IMR-90 (cell line): ENCODE data around the gene IYD. TPM values are rescaled to one million over a fixed set of nuclear protein-coding genes. Genes with fewer than 3 reads are reported as not detected.

Experiments used
- ATAC-seq: fragments of 200-7000 bp; cut with Tn5 transposase; 2 replicates; pipeline ENCODE4 v1.9.1; 2020; ENCODE audit warnings: low read depth, mild to moderate bottlenecking, moderate library complexity
- BruUV-seq: library from RNA; stranded (reverse); fragments of 400-500 nt; replicated peaks from 2 replicates; lab custom pipeline; 2021; lab: Mats Ljungman, UMichigan
- CTCF ChIA-PET: fragments of 300-600 bp; formaldehyde crosslinking; extraction: SDS; loops from one replicate; lab custom pipeline; 2021; ENCODE audit warnings: antibody characterized with exemption; lab: Yijun Ruan, JAX
- POLR2A ChIA-PET: fragments of 300-600 bp; sonication (Branson Sonifier 250); formaldehyde crosslinking; loops from one replicate; lab custom pipeline; 2022; ENCODE audit warnings: antibody characterized with exemption; ENCODE audit not compliant: unreplicated experiment; lab: Charles Lee
- DNase-seq: peaks from one replicate; pipeline ENCODE4 v3.0.0; 2013
- H2AFZ ChIP-seq: replicated peaks from 2 replicates; pipeline ENCODE3; 2013; ENCODE audit warnings: low read length, mild to moderate bottlenecking; ENCODE audit not compliant: poor library complexity
- H2AK5ac ChIP-seq: 2 replicates; pipeline ENCODE4 v1.6.1; 2013; ENCODE audit warnings: low read depth, low read length, inconsistent platforms
- H2AK9ac ChIP-seq: replicated peaks from 2 replicates; pipeline ENCODE3; 2013; ENCODE audit warnings: mild to moderate bottlenecking, low read depth, low read length, moderate library complexity; ENCODE audit not compliant: poor library complexity
- H2BK120ac ChIP-seq: 2 replicates; pipeline ENCODE4 v1.6.1; 2013; ENCODE audit warnings: low read depth, low read length, inconsistent platforms
- H2BK15ac ChIP-seq: 3 replicates; pipeline ENCODE4 v1.6.1; 2013; ENCODE audit warnings: low read depth, low read length, inconsistent platforms
- H2BK20ac ChIP-seq: 2 replicates; pipeline ENCODE4 v1.6.1; 2013; ENCODE audit warnings: low read depth, mild to moderate bottlenecking, inconsistent platforms, low read length, moderate library complexity
- H2BK5ac ChIP-seq: 2 replicates; pipeline ENCODE4 v1.6.1; 2013; ENCODE audit warnings: mild to moderate bottlenecking, low read depth, low read length, inconsistent platforms; ENCODE audit not compliant: poor library complexity, severe bottlenecking
- H3K14ac ChIP-seq: replicated peaks from 2 replicates; pipeline ENCODE4 v1.6.1; 2013; ENCODE audit warnings: low read depth, low read length, inconsistent platforms
- H3K18ac ChIP-seq: 2 replicates; pipeline ENCODE4 v1.6.1; 2013; ENCODE audit warnings: low read depth, low read length, control low read depth
- H3K23ac ChIP-seq: 2 replicates; pipeline ENCODE4 v1.6.1; 2013; ENCODE audit warnings: low read depth, low read length, inconsistent platforms
- H3K27ac ChIP-seq: 2 replicates; pipeline ENCODE4 v1.5.1; 2013; ENCODE audit warnings: mild to moderate bottlenecking, control low read depth, low read length; ENCODE audit not compliant: insufficient read depth
- H3K27me3 ChIP-seq: 2 replicates; pipeline ENCODE4 v1.6.1; 2013; ENCODE audit warnings: low read length; ENCODE audit not compliant: control insufficient read depth, insufficient read depth
- H3K36me3 ChIP-seq: 2 replicates; pipeline ENCODE4 v1.6.1; 2013; ENCODE audit warnings: low read length, mixed read lengths; ENCODE audit not compliant: control insufficient read depth, insufficient read depth
- H3K4ac ChIP-seq: 2 replicates; pipeline ENCODE4 v1.6.1; 2013; ENCODE audit warnings: low read depth, low read length, inconsistent platforms
- H3K4me1 ChIP-seq: 2 replicates; pipeline ENCODE4 v1.6.1; 2013; ENCODE audit warnings: low read length, mixed read lengths; ENCODE audit not compliant: control insufficient read depth, insufficient read depth
- H3K4me2 ChIP-seq: 2 replicates; pipeline ENCODE4 v1.6.1; 2013; ENCODE audit warnings: low read depth, mild to moderate bottlenecking, control low read depth, low read length, moderate library complexity
- H3K4me3 ChIP-seq: 2 replicates; pipeline ENCODE4 v1.5.1; 2013; ENCODE audit warnings: low read depth, mild to moderate bottlenecking, control low read depth, low read length, moderate library complexity; ENCODE audit not compliant: insufficient read depth
- H3K56ac ChIP-seq: 2 replicates; pipeline ENCODE4 v1.6.1; 2013; ENCODE audit warnings: low read length, inconsistent platforms; ENCODE audit not compliant: insufficient read depth; ENCODE audit errors: extremely low read depth
- H3K79me1 ChIP-seq, 2 experiments: 2 replicates each; pipeline ENCODE4 v1.6.1; 2013; ENCODE audit warnings: low read length in 2 of 2, inconsistent platforms in 1 of 2, low read depth in 1 of 2
- H3K9ac ChIP-seq: 2 replicates; pipeline ENCODE4 v1.6.1; 2013; ENCODE audit warnings: low read depth, low read length, control low read depth
- H3K9me1 ChIP-seq: 2 replicates; pipeline ENCODE4 v1.6.1; 2013; ENCODE audit warnings: low read length, inconsistent platforms; ENCODE audit not compliant: insufficient read depth
- H3K9me3 ChIP-seq: 2 replicates; pipeline ENCODE4 v1.6.1; 2013; ENCODE audit warnings: low read length; ENCODE audit not compliant: control insufficient read depth, insufficient read depth
- H4K20me1 ChIP-seq: 2 replicates; pipeline ENCODE4 v1.6.1; 2013; ENCODE audit warnings: low read length, inconsistent platforms; ENCODE audit not compliant: insufficient read depth
- H4K5ac ChIP-seq: 2 replicates; pipeline ENCODE4 v1.6.1; 2013; ENCODE audit warnings: mild to moderate bottlenecking, low read depth, low read length, control low read depth
- H4K8ac ChIP-seq, 2 experiments: 2 replicates each; pipeline ENCODE4 v1.6.1; 2013; ENCODE audit warnings: low read depth in 2 of 2, low read length in 2 of 2, control low read depth in 1 of 2, inconsistent platforms in 1 of 2
- H4K91ac ChIP-seq: 2 replicates; pipeline ENCODE4 v1.6.1; 2013; ENCODE audit warnings: low read depth, low read length, inconsistent platforms; ENCODE audit not compliant: insufficient read depth
- BHLHE40 ChIP-seq: fragments of 150-350 bp; IDR thresholded peaks from 2 replicates; pipeline ENCODE4 v1.6.1; 2016; ENCODE audit warnings: mild to moderate bottlenecking, low read depth, low read length
- CEBPB ChIP-seq: IDR thresholded peaks from 2 replicates; pipeline ENCODE4 v1.6.1; 2012; ENCODE audit warnings: low read depth, low read length, improper control_type of control experiment
- CHD1 ChIP-seq: IDR thresholded peaks from 2 replicates; pipeline ENCODE4 v1.6.1; 2012; ENCODE audit warnings: low read depth, low read length, improper control_type of control experiment
- MAFK ChIP-seq: IDR thresholded peaks from 2 replicates; pipeline ENCODE4 v1.6.1; 2012; ENCODE audit warnings: low read depth, low read length, improper control_type of control experiment
- MAZ ChIP-seq: IDR thresholded peaks from 2 replicates; pipeline ENCODE4 v1.6.1; 2012; ENCODE audit warnings: low read depth, mild to moderate bottlenecking, low read length, improper control_type of control experiment, moderate library complexity, borderline replicate concordance
- MXI1 ChIP-seq: IDR thresholded peaks from 2 replicates; pipeline ENCODE4 v1.6.1; 2012; ENCODE audit warnings: low read depth, mild to moderate bottlenecking, low read length, moderate library complexity, borderline replicate concordance
- NFE2L2 ChIP-seq: fragments of 150-350 bp; IDR thresholded peaks from 2 replicates; pipeline ENCODE4 v1.6.1; 2016; ENCODE audit warnings: low read depth, mild to moderate bottlenecking, low read length
- POLR2A ChIP-seq: IDR thresholded peaks from 2 replicates; pipeline ENCODE4 v1.6.1; 2012; ENCODE audit warnings: mild to moderate bottlenecking, low read depth, low read length
- RAD21 ChIP-seq: IDR thresholded peaks from 2 replicates; pipeline ENCODE4 v1.6.1; 2012; ENCODE audit warnings: low read length, improper control_type of control experiment
- RCOR1 ChIP-seq: IDR thresholded peaks from 2 replicates; pipeline ENCODE4 v1.6.1; 2012; ENCODE audit warnings: mild to moderate bottlenecking, low read length, improper control_type of control experiment; ENCODE audit not compliant: insufficient replicate concordance
- RFX5 ChIP-seq: IDR thresholded peaks from 2 replicates; pipeline ENCODE4 v1.8.0; 2012; ENCODE audit warnings: low read depth, mild to moderate bottlenecking, low read length, moderate library complexity
- SMC3 ChIP-seq: fragments of 150-350 bp; IDR thresholded peaks from 2 replicates; pipeline ENCODE4 v1.6.1; 2016; ENCODE audit warnings: low read depth, mild to moderate bottlenecking, antibody characterized with exemption, low read length, moderate library complexity
- WGBS, 2 experiments: methylation state at CpG; one replicate each; pipeline versions ENCODE4 v1.1.5 to v1.1.7; 2013; ENCODE audit warnings: missing lambda C conversion rate in 2 of 2; ENCODE audit not compliant: insufficient read length in 1 of 2; ENCODE audit errors: extremely low coverage in 2 of 2; 5-methylcytosine and 5-hydroxymethylcytosine counted together
- dilution Hi-C: fragments of 300-500 bp; cut with HindIII; formaldehyde crosslinking; loops from one replicate; pipeline ENCODE4 v1.14.3; 2018; ENCODE audit warnings: low sequenced_read_pairs; ENCODE audit not compliant: unreplicated experiment
- in situ Hi-C: fragments of 300-500 bp; cut with MboI; formaldehyde crosslinking; loops from 3 replicates; pipeline ENCODE4 v1.14.3; 2019; ENCODE audit warnings: low sequenced_read_pairs, inconsistent platforms, mixed read lengths
- intact Hi-C: fragments of 100-400 bp; cut with micrococcal nuclease; formaldehyde crosslinking; loops from 2 replicates; pipeline ENCODE4 v1.10.0; 2022
- polyA plus RNA-seq, 3 experiments: library from polyadenylated mRNA; depleted of rRNA; stranded (reverse); fragments of >200 nt; gene quantifications; 2 replicates each; pipeline ENCODE4 v1.2.3, GENCODE V29; 2012; ENCODE audit warnings: low replicate concordance in 1 of 3
- total RNA-seq: library from RNA; depleted of rRNA; stranded (reverse); fragments of >200 nt; gene quantifications from 2 replicates; pipeline ENCODE4 v1.2.3, GENCODE V29; 2012
- TF ChIP-seq, protein P1 (sequence below): conservative IDR thresholded peaks from 2 replicates; pipeline ENCODE4 v1.5.1; 2012; ENCODE audit warnings: mild to moderate bottlenecking, low read depth, low read length, improper control_type of control experiment
- TF ChIP-seq, protein P2 (sequence below): fragments of 150-350 bp; IDR thresholded peaks from 2 replicates; pipeline ENCODE4 v1.6.1; 2017; ENCODE audit warnings: mild to moderate bottlenecking, antibody characterized with exemption, low read length, low read depth
- TF ChIP-seq, protein P3 (sequence below): fragments of 150-350 bp; IDR thresholded peaks from 2 replicates; pipeline ENCODE4 v1.6.1; 2016; ENCODE audit warnings: low read depth, mild to moderate bottlenecking, low read length, moderate library complexity, borderline replicate concordance

Gene IYD
- total and polyA plus RNA-seq, 2 of the 4 experiments (the other 2 are of a cell fraction) = not detected

DNA sequence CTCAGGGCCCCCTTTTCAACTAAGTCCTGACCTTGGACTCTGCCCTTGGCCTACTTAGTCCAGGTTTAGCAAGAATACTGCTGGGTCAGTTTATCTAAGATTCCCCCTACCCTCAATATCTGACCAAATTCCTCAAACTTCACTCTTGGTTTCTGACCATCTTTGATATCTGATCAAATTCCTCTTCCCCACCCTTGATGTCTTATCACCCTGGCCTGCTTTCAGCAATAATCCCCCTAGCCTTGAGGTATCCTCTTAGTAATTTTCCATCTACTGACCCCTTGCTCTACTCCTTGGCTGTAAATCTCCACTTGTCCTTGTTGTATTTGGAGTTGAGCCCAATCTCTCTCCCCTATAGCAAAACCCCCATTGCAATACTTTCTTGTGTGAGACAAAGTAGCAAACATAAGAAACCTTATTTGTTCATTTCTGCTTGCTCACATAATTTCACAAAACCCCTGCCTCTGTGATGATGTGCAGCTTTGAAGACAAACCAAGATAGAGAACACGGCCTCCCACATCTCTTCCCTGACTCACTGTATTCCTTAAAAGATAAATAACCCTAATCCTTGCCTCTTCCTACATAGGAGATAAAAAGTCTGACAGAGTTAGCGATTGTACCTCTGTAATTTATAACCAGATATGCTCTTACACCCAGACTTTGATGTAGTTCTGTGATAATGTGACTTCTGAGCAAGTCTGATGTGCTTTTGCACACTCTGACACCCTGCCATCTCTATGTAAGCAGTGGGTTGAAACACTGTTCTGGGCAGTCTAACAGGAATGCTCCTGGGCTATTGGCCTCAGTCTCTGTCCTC is 13.8 kb upstream of the IYD start:
- no TSS peak for BruUV-seq
- intact Hi-C loops = loop anchor here (1.0 kb wide), 1 partner anchor 25 kb away; no protein-coding TSS in a partner anchor
- no peak overlapping the region for H2BK5ac ChIP-seq
- ChIA-PET CTCF (no interaction called here), POLR2A (no interaction called here)
- H3K79me1 ChIP-seq = no peaks in the 10 kb centered on the region
- H3K4ac ChIP-seq = no peak overlapping the region
- H4K91ac ChIP-seq = no peak overlapping the region
- TF ChIP-seq MAZ (no peak), SMC3 (no peak), RAD21 (no peak), NFE2L2 (no peak), RFX5 (no peak), RCOR1 (no peak), MXI1 (no peak), CHD1 (no peak), POLR2A (no peak), BHLHE40 (no peak), MAFK (no peak), CEBPB (no peak)
- TF ChIP-seq, protein P1, sequence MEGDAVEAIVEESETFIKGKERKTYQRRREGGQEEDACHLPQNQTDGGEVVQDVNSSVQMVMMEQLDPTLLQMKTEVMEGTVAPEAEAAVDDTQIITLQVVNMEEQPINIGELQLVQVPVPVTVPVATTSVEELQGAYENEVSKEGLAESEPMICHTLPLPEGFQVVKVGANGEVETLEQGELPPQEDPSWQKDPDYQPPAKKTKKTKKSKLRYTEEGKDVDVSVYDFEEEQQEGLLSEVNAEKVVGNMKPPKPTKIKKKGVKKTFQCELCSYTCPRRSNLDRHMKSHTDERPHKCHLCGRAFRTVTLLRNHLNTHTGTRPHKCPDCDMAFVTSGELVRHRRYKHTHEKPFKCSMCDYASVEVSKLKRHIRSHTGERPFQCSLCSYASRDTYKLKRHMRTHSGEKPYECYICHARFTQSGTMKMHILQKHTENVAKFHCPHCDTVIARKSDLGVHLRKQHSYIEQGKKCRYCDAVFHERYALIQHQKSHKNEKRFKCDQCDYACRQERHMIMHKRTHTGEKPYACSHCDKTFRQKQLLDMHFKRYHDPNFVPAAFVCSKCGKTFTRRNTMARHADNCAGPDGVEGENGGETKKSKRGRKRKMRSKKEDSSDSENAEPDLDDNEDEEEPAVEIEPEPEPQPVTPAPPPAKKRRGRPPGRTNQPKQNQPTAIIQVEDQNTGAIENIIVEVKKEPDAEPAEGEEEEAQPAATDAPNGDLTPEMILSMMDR = no peak
- TF ChIP-seq, protein P2, sequence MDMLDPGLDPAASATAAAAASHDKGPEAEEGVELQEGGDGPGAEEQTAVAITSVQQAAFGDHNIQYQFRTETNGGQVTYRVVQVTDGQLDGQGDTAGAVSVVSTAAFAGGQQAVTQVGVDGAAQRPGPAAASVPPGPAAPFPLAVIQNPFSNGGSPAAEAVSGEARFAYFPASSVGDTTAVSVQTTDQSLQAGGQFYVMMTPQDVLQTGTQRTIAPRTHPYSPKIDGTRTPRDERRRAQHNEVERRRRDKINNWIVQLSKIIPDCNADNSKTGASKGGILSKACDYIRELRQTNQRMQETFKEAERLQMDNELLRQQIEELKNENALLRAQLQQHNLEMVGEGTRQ = no peak
- TF ChIP-seq, protein P3, sequence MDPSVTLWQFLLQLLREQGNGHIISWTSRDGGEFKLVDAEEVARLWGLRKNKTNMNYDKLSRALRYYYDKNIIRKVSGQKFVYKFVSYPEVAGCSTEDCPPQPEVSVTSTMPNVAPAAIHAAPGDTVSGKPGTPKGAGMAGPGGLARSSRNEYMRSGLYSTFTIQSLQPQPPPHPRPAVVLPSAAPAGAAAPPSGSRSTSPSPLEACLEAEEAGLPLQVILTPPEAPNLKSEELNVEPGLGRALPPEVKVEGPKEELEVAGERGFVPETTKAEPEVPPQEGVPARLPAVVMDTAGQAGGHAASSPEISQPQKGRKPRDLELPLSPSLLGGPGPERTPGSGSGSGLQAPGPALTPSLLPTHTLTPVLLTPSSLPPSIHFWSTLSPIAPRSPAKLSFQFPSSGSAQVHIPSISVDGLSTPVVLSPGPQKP = no peak
- no peak overlapping the region for H3K56ac ChIP-seq
- H3K14ac ChIP-seq = no peak overlapping the region
- no peak overlapping the region for H2AK5ac ChIP-seq
- no peak overlapping the region for H4K5ac ChIP-seq
- no CpG with 5 or more reads among the region's 2 CpGs for WGBS, 2 experiments
- H2AK9ac ChIP-seq = no peak overlapping the region
- H3K18ac ChIP-seq = no peak overlapping the region
- H3K4me2 ChIP-seq = no peak overlapping the region
- H3K4me1 ChIP-seq = no peaks in the 10 kb centered on the region; the same call in 1 of the 2 replicates
- H2AFZ ChIP-seq = no peak overlapping the region
- no peaks in the 10 kb centered on the region for H3K9me1 ChIP-seq
- in situ Hi-C loops = no loop called here
- H3K36me3 ChIP-seq = no peaks in the 10 kb centered on the region
- no peaks in the 10 kb centered on the region for H4K20me1 ChIP-seq
- H3K27me3 ChIP-seq = no peaks in the 10 kb centered on the region
- DNase-seq = peak; percentile 6
- no peaks in the 10 kb centered on the region for H3K9me3 ChIP-seq
- no peak overlapping the region for H4K8ac ChIP-seq
- no peak overlapping the region for H2BK15ac ChIP-seq
- no peak overlapping the region for H2BK120ac ChIP-seq
- no peak overlapping the region for H3K9ac ChIP-seq
- no peak overlapping the region for H2BK20ac ChIP-seq
- H3K23ac ChIP-seq = no peak overlapping the region
- H3K4me3 ChIP-seq = no peak overlapping the region
- no peak overlapping the region for H3K27ac ChIP-seq
- dilution Hi-C loops = no loop called here
- peak; percentile 48; the same call in 1 of the 2 replicates for ATAC-seq
